HepG2 (cell line): Measurements from ENCODE around the gene TNFAIP3. TPM values are rescaled to one million over a fixed set of nuclear protein-coding genes. Genes with fewer than 3 reads are reported as not detected.

Source experiments
- ATF1 ChIP-seq: IDR thresholded peaks from 2 replicates; pipeline ENCODE4 v1.6.1; 2016; ENCODE audit warnings: mild to moderate bottlenecking, control low read depth
- E2F1 ChIP-seq: sonication (generic); formaldehyde crosslinking; IDR thresholded peaks from 2 replicates; pipeline ENCODE4 v1.5.0; 2020; ENCODE audit warnings: missing genetic modification reagents
- ELF3 ChIP-seq: IDR thresholded peaks from 2 replicates; pipeline ENCODE4 v1.6.1; 2016; ENCODE audit warnings: missing genetic modification reagents, missing compliant biosample characterization
- EZH2 ChIP-seq: conservative IDR thresholded peaks from 2 replicates; pipeline ENCODE4 v1.6.1; 2012; ENCODE audit warnings: mild to moderate bottlenecking, low read depth, low read length, moderate library complexity
- GATAD2A ChIP-seq: IDR thresholded peaks from 2 replicates; pipeline ENCODE4 v1.6.1; 2016
- KDM5A ChIP-seq: fragments of 200-600 bp; sonication (generic); IDR thresholded peaks from 2 replicates; pipeline ENCODE4 v1.7.0; 2018; ENCODE audit warnings: antibody characterized with exemption, mild to moderate bottlenecking, low read length, borderline replicate concordance
- MAFK ChIP-seq, 2 experiments: IDR thresholded peaks in 1 of 2; conservative IDR thresholded peaks in 1 of 2; 2 replicates each; pipeline ENCODE4 v1.6.1; 2011; ENCODE audit warnings: improper control_type of control experiment in 2 of 2, low read length in 2 of 2
- MED13 ChIP-seq: sonication (generic); formaldehyde crosslinking; IDR thresholded peaks from 2 replicates; pipeline ENCODE4 v1.5.0; 2020; ENCODE audit warnings: missing genetic modification reagents
- MEIS2 ChIP-seq: sonication (generic); formaldehyde crosslinking; IDR thresholded peaks from 2 replicates; pipeline ENCODE4 v1.9.0; 2021; ENCODE audit warnings: mild to moderate bottlenecking, missing genetic modification reagents
- MYNN ChIP-seq: sonication (generic); formaldehyde crosslinking; IDR thresholded peaks from 2 replicates; pipeline ENCODE4 v1.4.0; 2020; ENCODE audit warnings: mild to moderate bottlenecking, low read depth, missing genetic modification reagents
- POLR2AphosphoS2 ChIP-seq: IDR thresholded peaks from 2 replicates; pipeline ENCODE4 v1.6.1; 2011; ENCODE audit warnings: low read depth, low read length, improper control_type of control experiment
- PTBP1 ChIP-seq: fragments of 200-400 bp; formaldehyde crosslinking; IDR thresholded peaks from 2 replicates; pipeline ENCODE4 v1.6.1; 2018; ENCODE audit warnings: low read length, low read depth; ENCODE audit not compliant: poor library complexity, severe bottlenecking
- SMAD3 ChIP-seq: sonication (generic); formaldehyde crosslinking; IDR thresholded peaks from 2 replicates; pipeline ENCODE4 v1.4.0; 2020; ENCODE audit warnings: missing genetic modification reagents
- ZNF350 ChIP-seq: sonication (generic); formaldehyde crosslinking; IDR thresholded peaks from 2 replicates; pipeline ENCODE4 v1.4.0; 2020; ENCODE audit warnings: mild to moderate bottlenecking, low read depth, missing genetic modification reagents, borderline replicate concordance
- ZNF496 ChIP-seq: sonication (generic); formaldehyde crosslinking; IDR thresholded peaks from 2 replicates; pipeline ENCODE4 v1.8.1; 2023; ENCODE audit warnings: mild to moderate bottlenecking, moderate library complexity, missing genetic modification reagents; ENCODE audit not compliant: insufficient replicate concordance
- ZNF550 ChIP-seq: sonication (generic); formaldehyde crosslinking; IDR thresholded peaks from 2 replicates; pipeline ENCODE4 v1.4.0; 2020; ENCODE audit warnings: mild to moderate bottlenecking, missing genetic modification reagents, borderline replicate concordance
- ZSCAN22 ChIP-seq: sonication (generic); formaldehyde crosslinking; IDR thresholded peaks from 2 replicates; pipeline ENCODE4 v1.4.0; 2020; ENCODE audit warnings: mild to moderate bottlenecking, missing genetic modification reagents
- polyA plus RNA-seq, 8 experiments: library from polyadenylated mRNA; depleted of rRNA in 3 of 8; stranded (reverse) in 7 of 8; unstranded in 1 of 8; fragments of >200 nt; fragmentation: Illumina TruSeq in 4 of 8; extraction: Trizol in 4 of 8; gene quantifications; 2 replicates each; pipeline versions ENCODE4 v1.2.1 to v1.2.3, GENCODE V29; 2011 to 2016; ENCODE audit warnings: low read depth in 4 of 8, missing spikeins in 1 of 8, mixed read lengths in 1 of 8; ENCODE audit not compliant: insufficient read depth in 1 of 8
- total RNA-seq, 5 experiments: library from RNA; depleted of rRNA; stranded (reverse); fragments of >200 nt; fragmentation: Illumina TruSeq; extraction: Trizol; gene quantifications; 2 replicates each; pipeline ENCODE4 v1.2.3, GENCODE V29; 2016; ENCODE audit warnings: low read depth in 1 of 5
- TF ChIP-seq, protein P1 (sequence below): sonication (generic); formaldehyde crosslinking; IDR thresholded peaks from 2 replicates; pipeline ENCODE4 v1.8.1; 2023; ENCODE audit warnings: mild to moderate bottlenecking, missing genetic modification reagents
- TF ChIP-seq, protein P2 (sequence below), 2 experiments: IDR thresholded peaks; 2 replicates each; pipeline ENCODE4 v1.6.1; 2011 to 2012; ENCODE audit warnings: low read length in 2 of 2, borderline replicate concordance in 1 of 2, low read depth in 1 of 2, mild to moderate bottlenecking in 1 of 2, moderate library complexity in 1 of 2
- TF ChIP-seq, protein P3 (sequence below): IDR thresholded peaks from 2 replicates; pipeline ENCODE4 v1.6.1; 2016; ENCODE audit warnings: missing compliant biosample characterization, missing genetic modification reagents, borderline replicate concordance
- TF ChIP-seq, protein P4 (sequence below): sonication (generic); formaldehyde crosslinking; IDR thresholded peaks from 2 replicates; pipeline ENCODE4 v1.4.0; 2020; ENCODE audit warnings: low read depth, mild to moderate bottlenecking, missing genetic modification reagents

TNFAIP3 gene
- total and polyA plus RNA-seq, 2 of the 13 experiments (the other 11 are each of a cell fraction or from before 2014, with no cell fraction given), result 28.2 to 47.1 TPM

- TF ChIP-seq E2F1 (CRISPR knock-in tag) (peak; percentile 56; the same call in 1 of the 2 replicates), ELF3 (CRISPR knock-in tag) (0 out of 2 replicates have a peak, but pooled peaks have one; percentile 9), MED13 (CRISPR knock-in tag) (peak; percentile 50; the same call in 1 of the 2 replicates), ZNF350 (CRISPR knock-in tag) (peak; percentile 0; the same call in 1 of the 2 replicates), MAFK (conservative IDR thresholded peaks at IDR 0.05 in 1 of 2, IDR thresholded peaks at IDR 0.05 in 1 of 2; ENCODE audit: low read length in 2 of 2) (peak; percentile 1 to 35; a peak in 1 of 4 replicates), POLR2AphosphoS2 (no peak), MYNN (CRISPR knock-in tag) (0 out of 2 replicates have a peak, but pooled peaks have one; percentile 66), GATAD2A (peak; percentile 35; the same call in 1 of the 2 replicates), SMAD3 (CRISPR knock-in tag) (0 out of 2 replicates have a peak, but pooled peaks have one; percentile 10), PTBP1 (peak; percentile 88), ATF1 (peak; percentile 69; the same call in 1 of the 2 replicates), EZH2 (no peak), ZNF496 (CRISPR knock-in tag) (no peak), KDM5A (peak; percentile 31; the same call in 1 of the 2 replicates), ZNF550 (0 out of 2 replicates have a peak, but pooled peaks have one; percentile 20), ZSCAN22 (CRISPR knock-in tag) (peak; percentile 1; the same call in 1 of the 2 replicates), MEIS2 (CRISPR knock-in tag) (peak; percentile 15; the same call in 1 of the 2 replicates)
- TF ChIP-seq, protein P1, sequence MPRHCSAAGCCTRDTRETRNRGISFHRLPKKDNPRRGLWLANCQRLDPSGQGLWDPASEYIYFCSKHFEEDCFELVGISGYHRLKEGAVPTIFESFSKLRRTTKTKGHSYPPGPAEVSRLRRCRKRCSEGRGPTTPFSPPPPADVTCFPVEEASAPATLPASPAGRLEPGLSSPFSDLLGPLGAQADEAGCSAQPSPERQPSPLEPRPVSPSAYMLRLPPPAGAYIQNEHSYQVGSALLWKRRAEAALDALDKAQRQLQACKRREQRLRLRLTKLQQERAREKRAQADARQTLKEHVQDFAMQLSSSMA, result 0 out of 2 replicates have a peak, but pooled peaks have one; percentile 23
- TF ChIP-seq, protein P2, sequence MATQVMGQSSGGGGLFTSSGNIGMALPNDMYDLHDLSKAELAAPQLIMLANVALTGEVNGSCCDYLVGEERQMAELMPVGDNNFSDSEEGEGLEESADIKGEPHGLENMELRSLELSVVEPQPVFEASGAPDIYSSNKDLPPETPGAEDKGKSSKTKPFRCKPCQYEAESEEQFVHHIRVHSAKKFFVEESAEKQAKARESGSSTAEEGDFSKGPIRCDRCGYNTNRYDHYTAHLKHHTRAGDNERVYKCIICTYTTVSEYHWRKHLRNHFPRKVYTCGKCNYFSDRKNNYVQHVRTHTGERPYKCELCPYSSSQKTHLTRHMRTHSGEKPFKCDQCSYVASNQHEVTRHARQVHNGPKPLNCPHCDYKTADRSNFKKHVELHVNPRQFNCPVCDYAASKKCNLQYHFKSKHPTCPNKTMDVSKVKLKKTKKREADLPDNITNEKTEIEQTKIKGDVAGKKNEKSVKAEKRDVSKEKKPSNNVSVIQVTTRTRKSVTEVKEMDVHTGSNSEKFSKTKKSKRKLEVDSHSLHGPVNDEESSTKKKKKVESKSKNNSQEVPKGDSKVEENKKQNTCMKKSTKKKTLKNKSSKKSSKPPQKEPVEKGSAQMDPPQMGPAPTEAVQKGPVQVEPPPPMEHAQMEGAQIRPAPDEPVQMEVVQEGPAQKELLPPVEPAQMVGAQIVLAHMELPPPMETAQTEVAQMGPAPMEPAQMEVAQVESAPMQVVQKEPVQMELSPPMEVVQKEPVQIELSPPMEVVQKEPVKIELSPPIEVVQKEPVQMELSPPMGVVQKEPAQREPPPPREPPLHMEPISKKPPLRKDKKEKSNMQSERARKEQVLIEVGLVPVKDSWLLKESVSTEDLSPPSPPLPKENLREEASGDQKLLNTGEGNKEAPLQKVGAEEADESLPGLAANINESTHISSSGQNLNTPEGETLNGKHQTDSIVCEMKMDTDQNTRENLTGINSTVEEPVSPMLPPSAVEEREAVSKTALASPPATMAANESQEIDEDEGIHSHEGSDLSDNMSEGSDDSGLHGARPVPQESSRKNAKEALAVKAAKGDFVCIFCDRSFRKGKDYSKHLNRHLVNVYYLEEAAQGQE (IDR thresholded peaks at IDR 0.05; ENCODE audit: borderline replicate concordance in 1 of 2, low read depth in 1 of 2, low read length in 2 of 2), result peak in 1 of 2 experiments; percentile 46; a peak in 1 of 4 replicates
- TF ChIP-seq, protein P3, sequence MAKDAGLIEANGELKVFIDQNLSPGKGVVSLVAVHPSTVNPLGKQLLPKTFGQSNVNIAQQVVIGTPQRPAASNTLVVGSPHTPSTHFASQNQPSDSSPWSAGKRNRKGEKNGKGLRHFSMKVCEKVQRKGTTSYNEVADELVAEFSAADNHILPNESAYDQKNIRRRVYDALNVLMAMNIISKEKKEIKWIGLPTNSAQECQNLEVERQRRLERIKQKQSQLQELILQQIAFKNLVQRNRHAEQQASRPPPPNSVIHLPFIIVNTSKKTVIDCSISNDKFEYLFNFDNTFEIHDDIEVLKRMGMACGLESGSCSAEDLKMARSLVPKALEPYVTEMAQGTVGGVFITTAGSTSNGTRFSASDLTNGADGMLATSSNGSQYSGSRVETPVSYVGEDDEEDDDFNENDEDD (CRISPR knock-in tag), result peak; percentile 52; the same call in 1 of the 2 replicates
- TF ChIP-seq, protein P4, sequence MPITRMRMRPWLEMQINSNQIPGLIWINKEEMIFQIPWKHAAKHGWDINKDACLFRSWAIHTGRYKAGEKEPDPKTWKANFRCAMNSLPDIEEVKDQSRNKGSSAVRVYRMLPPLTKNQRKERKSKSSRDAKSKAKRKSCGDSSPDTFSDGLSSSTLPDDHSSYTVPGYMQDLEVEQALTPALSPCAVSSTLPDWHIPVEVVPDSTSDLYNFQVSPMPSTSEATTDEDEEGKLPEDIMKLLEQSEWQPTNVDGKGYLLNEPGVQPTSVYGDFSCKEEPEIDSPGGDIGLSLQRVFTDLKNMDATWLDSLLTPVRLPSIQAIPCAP (CRISPR knock-in tag), result no peak
Observed at GRCh38 chr6:137866200-137866913, 702 bp upstream of the TNFAIP3 start (continued).
